NT2/D1 (cell line): ENCODE results near the gene NPAS3.

Experiments
- DNase-seq: peaks from one replicate; pipeline ENCODE4 v3.0.0-alpha.2; 2011; ENCODE audit warnings: low read depth, low spot score
- H3K27me3 ChIP-seq: 2 replicates; pipeline ENCODE4 v1.6.0; 2011; ENCODE audit warnings: mild to moderate bottlenecking; ENCODE audit not compliant: insufficient read length, insufficient read depth
- H3K36me3 ChIP-seq: 2 replicates; pipeline ENCODE4 v1.6.1; 2011; ENCODE audit warnings: mild to moderate bottlenecking, low read length, mixed read lengths; ENCODE audit not compliant: insufficient read depth, insufficient read length
- H3K4me1 ChIP-seq: 2 replicates; pipeline ENCODE4 v1.5.1; 2011; ENCODE audit not compliant: insufficient read depth, insufficient read length
- H3K4me3 ChIP-seq: 2 replicates; pipeline ENCODE4 v1.5.1; 2011; ENCODE audit warnings: low read depth; ENCODE audit not compliant: insufficient read length
- H3K9ac ChIP-seq: 2 replicates; pipeline ENCODE4 v1.6.0; 2011; ENCODE audit warnings: low read depth; ENCODE audit not compliant: insufficient read length
- H3K9me3 ChIP-seq: 2 replicates; pipeline ENCODE4 v1.5.1; 2011; ENCODE audit warnings: mild to moderate bottlenecking, low read length; ENCODE audit not compliant: insufficient read depth
- SUZ12 ChIP-seq: IDR thresholded peaks from 2 replicates; pipeline ENCODE4 v1.6.1; 2011; ENCODE audit not compliant: insufficient read length, insufficient read depth; ENCODE audit errors: extremely low read depth
- YY1 ChIP-seq: IDR thresholded peaks from 2 replicates; pipeline ENCODE4 v1.6.1; 2011; ENCODE audit not compliant: insufficient read length, insufficient read depth
- ZNF274 ChIP-seq: IDR thresholded peaks from 2 replicates; pipeline ENCODE4 v1.6.1; 2011; ENCODE audit warnings: mild to moderate bottlenecking, low read depth, low read length

The NPAS3 gene

GRCh38 chr14:33230021-33230420 is 291.3 kb downstream of the NPAS3 start:
- no peak for TF ChIP-seq SUZ12
- TF ChIP-seq ZNF274 = no peak
- no peaks in the 10 kb centered on the region for H3K36me3 ChIP-seq
- no peaks in the 10 kb centered on the region for H3K27me3 ChIP-seq
- H3K9me3 ChIP-seq = no peaks in the 10 kb centered on the region
- H3K4me1 ChIP-seq = no peaks in the 10 kb centered on the region
- no peak overlapping the region for H3K4me3 ChIP-seq
- DNase-seq = no peak
- no peak overlapping the region for H3K9ac ChIP-seq

DNA sequence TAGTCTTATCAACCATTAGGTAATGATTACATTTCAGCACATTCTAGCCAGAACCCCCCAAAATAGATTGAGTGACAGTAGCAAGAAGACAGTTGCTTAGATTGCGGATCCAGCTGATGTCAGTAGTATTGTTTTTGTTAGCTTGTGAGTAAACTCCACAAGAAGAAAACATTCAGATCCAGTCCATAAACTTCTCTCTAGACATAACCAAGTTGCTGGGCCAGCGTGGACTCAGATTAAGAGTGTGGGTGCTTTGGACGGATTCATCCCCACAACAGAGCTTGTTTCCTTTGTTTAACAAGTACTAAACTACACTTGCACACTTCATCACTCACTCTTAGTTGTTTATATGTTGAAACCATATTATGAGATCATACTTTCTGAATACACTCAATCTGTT is 293.4 kb downstream of the NPAS3 start:
- H3K4me3 ChIP-seq = no peak overlapping the region

GRCh38 chr14:33237115-33237740 is 298.5 kb downstream of the NPAS3 start:
- Histone ChIP-seq H3K9me3 (no peaks in the 10 kb centered on the region), H3K4me1 (no peaks in the 10 kb centered on the region), H3K36me3 (no peaks in the 10 kb centered on the region), H3K4me3 (no peak overlapping the region), H3K9ac (no peak overlapping the region), H3K27me3 (no peaks in the 10 kb centered on the region)
- no peak for TF ChIP-seq SUZ12
- no peak for TF ChIP-seq ZNF274
- no peak for TF ChIP-seq YY1
- no peak for DNase-seq

More for the DNA sequence above, 293.4 kb downstream of the NPAS3 start:
- Histone ChIP-seq H3K36me3 (no peaks in the 10 kb centered on the region), H3K4me1 (no peaks in the 10 kb centered on the region), H3K9ac (no peak overlapping the region), H3K9me3 (no peaks in the 10 kb centered on the region), H3K27me3 (no peaks in the 10 kb centered on the region)
- TF ChIP-seq ZNF274 = no peak
- no peak for TF ChIP-seq YY1
- no peak for TF ChIP-seq SUZ12
- no peak for DNase-seq

GRCh38 chr14:33239465-33239864 is 300.8 kb downstream of the NPAS3 start:
- no peak overlapping the region for H3K9ac ChIP-seq
- no peaks in the 10 kb centered on the region for H3K4me1 ChIP-seq
- no peaks in the 10 kb centered on the region for H3K27me3 ChIP-seq
- no peak for TF ChIP-seq SUZ12
- TF ChIP-seq ZNF274 = no peak
- no peak for TF ChIP-seq YY1
- DNase-seq = no peak
- H3K4me3 ChIP-seq = no peak overlapping the region
- H3K36me3 ChIP-seq = no peaks in the 10 kb centered on the region
- H3K9me3 ChIP-seq = no peaks in the 10 kb centered on the region

- TF ChIP-seq YY1 = no peak
- no peak for TF ChIP-seq SUZ12
- no peak for TF ChIP-seq ZNF274
- no peak for DNase-seq
- H3K9ac ChIP-seq = no peak overlapping the region
- no peaks in the 10 kb centered on the region for H3K4me1 ChIP-seq
- no peak overlapping the region for H3K4me3 ChIP-seq
- no peaks in the 10 kb centered on the region for H3K9me3 ChIP-seq
- H3K36me3 ChIP-seq = no peaks in the 10 kb centered on the region
- no peaks in the 10 kb centered on the region for H3K27me3 ChIP-seq
Measured at GRCh38 chr14:33240466-33240865, 301.8 kb downstream of the NPAS3 start.

GRCh38 chr14:33241331-33241730 is 302.7 kb downstream of the NPAS3 start:
- Histone ChIP-seq H3K9ac (no peak overlapping the region), H3K36me3 (no peaks in the 10 kb centered on the region), H3K9me3 (no peaks in the 10 kb centered on the region), H3K4me3 (no peak overlapping the region), H3K4me1 (no peaks in the 10 kb centered on the region), H3K27me3 (no peaks in the 10 kb centered on the region)
- DNase-seq = no peak
- TF ChIP-seq ZNF274 (no peak), SUZ12 (no peak), YY1 (no peak)

GRCh38 chr14:33249233-33249820 is 310.6 kb downstream of the NPAS3 start:
- Histone ChIP-seq H3K4me3 (no peak overlapping the region), H3K36me3 (no peaks in the 10 kb centered on the region), H3K4me1 (no peaks in the 10 kb centered on the region), H3K9me3 (no peaks in the 10 kb centered on the region), H3K27me3 (no peaks in the 10 kb centered on the region), H3K9ac (no peak overlapping the region)
- TF ChIP-seq YY1 (no peak), ZNF274 (no peak), SUZ12 (no peak)
- DNase-seq = no peak

DNA sequence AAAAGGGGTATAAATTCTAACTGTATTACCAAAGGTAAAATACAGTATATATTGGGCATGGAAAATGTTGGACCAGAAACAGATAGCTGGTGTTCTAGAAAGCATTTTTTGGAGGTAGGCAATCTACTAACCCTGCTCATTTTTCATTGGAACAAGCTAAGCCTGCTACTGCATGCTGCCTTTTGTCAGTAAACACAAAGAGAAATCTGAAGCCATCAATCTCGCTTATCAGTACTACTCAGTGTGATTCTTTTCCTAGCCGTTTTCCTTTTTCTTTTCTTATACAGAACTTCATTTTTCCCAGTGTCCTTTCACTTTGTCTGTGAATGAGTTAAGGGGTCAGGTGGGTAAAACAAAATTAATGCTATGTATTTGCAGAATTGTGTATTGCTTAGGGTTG is 312.3 kb downstream of the NPAS3 start:
- Histone ChIP-seq H3K4me1 (no peaks in the 10 kb centered on the region), H3K27me3 (no peaks in the 10 kb centered on the region)
- no peak for DNase-seq

More for the DNA sequence above, 312.3 kb downstream of the NPAS3 start:
- Histone ChIP-seq H3K4me3 (no peak overlapping the region), H3K36me3 (no peaks in the 10 kb centered on the region), H3K9ac (no peak overlapping the region), H3K9me3 (no peaks in the 10 kb centered on the region)
- no peak for TF ChIP-seq SUZ12
- TF ChIP-seq YY1 = no peak
- no peak for TF ChIP-seq ZNF274
